Measurements from ENCODE around the gene GSTM2.

GSTM2 gene

GRCh38 chr1:109620841-109621286 is 47.0 kb upstream of the GSTM2 start (continued):
- TF ChIP-seq KLF16 (tag by site-specific recombination; IDR thresholded peaks at IDR 0.05) (peak; percentile 51; the same call in 1 of the 2 replicates), ZNF768 (tag by site-specific recombination; IDR thresholded peaks at IDR 0.05) (no peak), ZNF501 (tag by site-specific recombination; IDR thresholded peaks at IDR 0.05) (no peak), ZNF521 (tag by site-specific recombination; IDR thresholded peaks at IDR 0.05) (no peak), ZNF202 (tag by site-specific recombination; IDR thresholded peaks at IDR 0.05; ENCODE audit: borderline replicate concordance) (no peak), ZNF558 (tag by site-specific recombination; IDR thresholded peaks at IDR 0.05) (no peak), MZF1 (tag by site-specific recombination; IDR thresholded peaks at IDR 0.05; ENCODE audit: borderline replicate concordance) (no peak), ZNF830 (tag by site-specific recombination; IDR thresholded peaks at IDR 0.05; ENCODE audit: low read depth) (no peak), ZNF585B (tag by site-specific recombination; IDR thresholded peaks at IDR 0.05) (no peak), ZNF391 (tag by site-specific recombination; IDR thresholded peaks at IDR 0.05; ENCODE audit: borderline replicate concordance, low read depth) (no peak), ZNF404 (tag by site-specific recombination; IDR thresholded peaks at IDR 0.05) (no peak), SETDB1 (IDR thresholded peaks at IDR 0.05; ENCODE audit: insufficient read length, low read length) (no peak), ZNF302 (tag by site-specific recombination; IDR thresholded peaks at IDR 0.05; ENCODE audit: low read depth) (no peak), ZNF23 (tag by site-specific recombination; IDR thresholded peaks at IDR 0.05; ENCODE audit: borderline replicate concordance) (no peak), EGR2 (tag by site-specific recombination; IDR thresholded peaks at IDR 0.05; ENCODE audit: low read depth) (peak; percentile 9; the same call in 1 of the 2 replicates), ZNF704 (tag by site-specific recombination; IDR thresholded peaks at IDR 0.05) (no peak), ZNF398 (tag by site-specific recombination; IDR thresholded peaks at IDR 0.05) (peak; percentile 70), ZNF239 (tag by site-specific recombination; IDR thresholded peaks at IDR 0.05) (no peak), ZNF645 (tag by site-specific recombination; IDR thresholded peaks at IDR 0.05) (no peak), ZNF354C (tag by site-specific recombination; IDR thresholded peaks at IDR 0.05; ENCODE audit: borderline replicate concordance, low read depth) (no peak), ZNF518A (tag by site-specific recombination; conservative IDR thresholded peaks at IDR 0.05; ENCODE audit: low read depth) (0 out of 2 replicates have a peak, but pooled peaks have one; percentile 19), TRIM28 (IDR thresholded peaks at IDR 0.05; ENCODE audit: borderline replicate concordance, low read length) (no peak), ZNF548 (tag by site-specific recombination; IDR thresholded peaks at IDR 0.05) (no peak), ZNF580 (tag by site-specific recombination; IDR thresholded peaks at IDR 0.05) (no peak), ZNF529 (tag by site-specific recombination; IDR thresholded peaks at IDR 0.05; ENCODE audit: insufficient replicate concordance) (no peak), ZNF785 (tag by site-specific recombination; IDR thresholded peaks at IDR 0.05) (no peak), GLI4 (tag by site-specific recombination; IDR thresholded peaks at IDR 0.05) (no peak), ZNF692 (tag by site-specific recombination; IDR thresholded peaks at IDR 0.05) (peak; percentile 75), GLIS1 (tag by site-specific recombination; IDR thresholded peaks at IDR 0.05) (peak; percentile 66), MEIS1 (CRISPR knock-in tag; IDR thresholded peaks at IDR 0.05; ENCODE audit: borderline replicate concordance) (no peak), ZNF433 (tag by site-specific recombination; IDR thresholded peaks at IDR 0.05; ENCODE audit: low read depth) (no peak)

Measured in HEK293 (cell line).